ENCODE results near the gene ERGIC1.

Gene ERGIC1

DNA sequence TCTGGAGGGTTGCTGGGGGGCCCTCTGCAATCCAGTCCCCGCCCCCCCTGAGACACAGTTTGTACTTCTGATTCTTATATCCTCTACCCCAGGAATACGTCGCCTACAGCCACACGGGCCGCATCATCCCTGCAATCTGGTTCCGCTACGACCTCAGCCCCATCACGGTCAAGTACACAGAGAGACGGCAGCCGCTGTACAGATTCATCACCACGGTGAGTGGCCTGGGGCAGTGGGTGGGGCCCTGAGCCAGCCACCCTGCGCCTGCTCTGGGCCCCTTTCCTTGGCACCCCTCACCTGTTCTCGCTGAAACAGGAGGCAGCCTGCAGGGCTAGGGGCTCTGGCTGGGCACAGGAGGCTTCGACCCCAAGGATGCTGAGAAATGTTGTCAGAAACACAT, 101.0 kb downstream of the ERGIC1 start:
- TF ChIP-seq, protein P1, sequence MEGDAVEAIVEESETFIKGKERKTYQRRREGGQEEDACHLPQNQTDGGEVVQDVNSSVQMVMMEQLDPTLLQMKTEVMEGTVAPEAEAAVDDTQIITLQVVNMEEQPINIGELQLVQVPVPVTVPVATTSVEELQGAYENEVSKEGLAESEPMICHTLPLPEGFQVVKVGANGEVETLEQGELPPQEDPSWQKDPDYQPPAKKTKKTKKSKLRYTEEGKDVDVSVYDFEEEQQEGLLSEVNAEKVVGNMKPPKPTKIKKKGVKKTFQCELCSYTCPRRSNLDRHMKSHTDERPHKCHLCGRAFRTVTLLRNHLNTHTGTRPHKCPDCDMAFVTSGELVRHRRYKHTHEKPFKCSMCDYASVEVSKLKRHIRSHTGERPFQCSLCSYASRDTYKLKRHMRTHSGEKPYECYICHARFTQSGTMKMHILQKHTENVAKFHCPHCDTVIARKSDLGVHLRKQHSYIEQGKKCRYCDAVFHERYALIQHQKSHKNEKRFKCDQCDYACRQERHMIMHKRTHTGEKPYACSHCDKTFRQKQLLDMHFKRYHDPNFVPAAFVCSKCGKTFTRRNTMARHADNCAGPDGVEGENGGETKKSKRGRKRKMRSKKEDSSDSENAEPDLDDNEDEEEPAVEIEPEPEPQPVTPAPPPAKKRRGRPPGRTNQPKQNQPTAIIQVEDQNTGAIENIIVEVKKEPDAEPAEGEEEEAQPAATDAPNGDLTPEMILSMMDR (IDR thresholded peaks at IDR 0.05): no peak
- H3K36me3 ChIP-seq (ENCODE audit: control insufficient read depth, insufficient read depth, low read length): no peaks in the 10 kb centered on the region
- no peaks in the 10 kb centered on the region for H3K9me3 ChIP-seq (ENCODE audit: control insufficient read depth, low read length)
- H3K4me2 ChIP-seq (ENCODE audit: low read length): no peak overlapping the region
- no peak overlapping the region for H2AFZ ChIP-seq
- H3K9ac ChIP-seq: no peak overlapping the region
- no peaks in the 10 kb centered on the region for H3K27me3 ChIP-seq (ENCODE audit: control insufficient read depth, insufficient read depth, low read length)
- H3K79me2 ChIP-seq: no peaks in the 10 kb centered on the region
- H3K4me1 ChIP-seq: no peaks in the 10 kb centered on the region
- no peak overlapping the region for H3K4me3 ChIP-seq (ENCODE audit: low read depth, low read length)
- H3K27ac ChIP-seq: no peak overlapping the region

DNA sequence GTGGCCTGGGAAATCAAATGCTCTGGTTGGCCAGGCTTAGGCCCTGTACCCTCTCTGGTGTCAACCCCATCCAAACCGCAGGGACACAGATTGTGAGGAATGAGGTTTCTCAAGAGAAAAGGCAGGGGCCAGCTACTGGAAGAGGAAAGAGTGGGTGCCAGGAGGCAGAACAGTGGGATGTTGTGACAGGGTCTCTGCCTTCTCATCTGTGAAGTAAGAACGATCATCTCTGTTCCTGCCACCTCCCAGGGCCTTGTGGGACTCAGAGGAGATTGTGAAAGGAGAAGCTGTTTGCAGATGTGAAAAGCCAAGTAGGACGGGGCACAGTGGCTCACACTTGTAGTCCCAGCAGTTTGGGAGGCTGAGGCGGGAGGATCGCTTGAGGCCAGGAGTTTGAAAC, 102.3 kb downstream of the ERGIC1 start:
- no peak overlapping the region for H3K9ac ChIP-seq
- no peak overlapping the region for H2AFZ ChIP-seq
- H3K36me3 ChIP-seq (ENCODE audit: control insufficient read depth, insufficient read depth, low read length): no peaks in the 10 kb centered on the region

DNA sequence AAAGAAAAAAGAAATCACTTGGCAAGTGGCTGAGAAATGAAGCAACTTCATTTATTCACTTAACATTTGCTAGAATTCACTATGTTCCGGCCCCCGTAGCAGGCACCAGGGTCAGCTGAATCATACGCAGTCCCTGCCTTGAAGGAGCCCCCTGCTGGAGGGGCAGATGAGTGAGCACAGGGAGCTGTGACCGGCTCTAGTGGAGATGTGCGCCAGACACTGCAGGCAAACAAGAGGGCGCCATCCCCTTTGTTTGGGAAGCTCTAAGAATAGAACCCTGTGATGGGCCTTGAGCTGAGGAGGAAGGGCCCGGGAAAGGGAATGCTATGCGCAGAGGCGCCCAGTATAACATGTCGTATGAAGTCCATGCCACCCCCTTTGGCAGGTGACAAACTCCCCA, 105.0 kb downstream of the ERGIC1 start:
- TF ChIP-seq, protein P1 (IDR thresholded peaks at IDR 0.05): no peak
- H3K27ac ChIP-seq: no peak overlapping the region
- H3K27me3 ChIP-seq (ENCODE audit: control insufficient read depth, insufficient read depth, low read length): no peaks in the 10 kb centered on the region
- H3K9me3 ChIP-seq (ENCODE audit: control insufficient read depth, low read length): no peaks in the 10 kb centered on the region
- no peak overlapping the region for H3K4me3 ChIP-seq (ENCODE audit: low read depth, low read length)
- no peaks in the 10 kb centered on the region for H3K4me1 ChIP-seq
- no peaks in the 10 kb centered on the region for H3K36me3 ChIP-seq (ENCODE audit: control insufficient read depth, insufficient read depth, low read length)
- H3K4me2 ChIP-seq (ENCODE audit: low read length): no peak overlapping the region
- no peaks in the 10 kb centered on the region for H3K79me2 ChIP-seq
- H3K9ac ChIP-seq: no peak overlapping the region
- no peak overlapping the region for H2AFZ ChIP-seq

More for the DNA sequence above, 102.3 kb downstream of the ERGIC1 start:
- no peaks in the 10 kb centered on the region for H3K4me1 ChIP-seq
- H3K4me3 ChIP-seq (ENCODE audit: low read depth, low read length): no peak overlapping the region
- no peak overlapping the region for H3K27ac ChIP-seq
- no peaks in the 10 kb centered on the region for H3K27me3 ChIP-seq (ENCODE audit: control insufficient read depth, insufficient read depth, low read length)
- H3K79me2 ChIP-seq: no peaks in the 10 kb centered on the region
- no peaks in the 10 kb centered on the region for H3K9me3 ChIP-seq (ENCODE audit: control insufficient read depth, low read length)
- TF ChIP-seq, protein P1 (IDR thresholded peaks at IDR 0.05): no peak
- H3K4me2 ChIP-seq (ENCODE audit: low read length): no peak overlapping the region

DNA sequence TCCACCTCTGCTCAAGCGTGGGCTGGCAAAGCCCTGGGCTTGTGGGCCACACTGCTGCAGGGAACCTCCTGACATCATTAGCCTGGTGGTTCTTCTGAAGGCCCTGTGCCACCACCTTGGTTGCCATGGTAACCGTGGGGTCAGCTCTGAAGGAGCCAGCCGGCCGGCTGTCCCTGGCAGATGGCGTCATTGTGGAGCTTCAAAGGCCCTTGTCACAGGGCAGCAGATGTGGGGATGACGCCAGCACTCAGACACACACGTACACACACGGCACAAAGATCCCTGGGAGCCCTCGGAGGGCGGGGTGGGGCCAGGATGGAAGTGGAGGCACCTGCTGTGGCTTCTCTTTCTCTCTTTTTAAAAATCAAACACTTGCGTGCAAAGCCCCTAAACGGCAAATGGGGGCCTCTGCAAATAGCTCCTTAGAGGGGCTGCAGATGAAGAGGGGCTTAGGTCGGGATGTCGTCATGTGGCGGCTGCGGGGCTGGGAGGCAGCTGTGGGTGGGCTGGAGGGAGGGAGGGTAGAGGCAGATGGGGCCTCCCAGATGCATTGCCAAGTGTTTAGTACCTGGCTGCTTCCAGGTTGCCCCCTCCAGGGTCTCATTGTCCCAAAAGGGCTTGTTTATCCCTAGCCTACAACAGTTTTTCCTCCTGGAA, 105.7 kb downstream of the ERGIC1 start:
- H2AFZ ChIP-seq: no peak overlapping the region
- TF ChIP-seq, protein P1 (IDR thresholded peaks at IDR 0.05): no peak
- H3K4me3 ChIP-seq (ENCODE audit: low read depth, low read length): no peak overlapping the region
- no peaks in the 10 kb centered on the region for H3K79me2 ChIP-seq
- H3K36me3 ChIP-seq (ENCODE audit: control insufficient read depth, insufficient read depth, low read length): no peaks in the 10 kb centered on the region
- H3K4me2 ChIP-seq (ENCODE audit: low read length): no peak overlapping the region
- no peak overlapping the region for H3K9ac ChIP-seq
- H3K4me1 ChIP-seq: no peaks in the 10 kb centered on the region
- H3K27ac ChIP-seq: no peak overlapping the region
- no peaks in the 10 kb centered on the region for H3K9me3 ChIP-seq (ENCODE audit: control insufficient read depth, low read length)
- H3K27me3 ChIP-seq (ENCODE audit: control insufficient read depth, insufficient read depth, low read length): no peaks in the 10 kb centered on the region

Measured in parathyroid adenoma (tissue), 2 donors.